Subcutaneous abdominal adipose tissue (tissue), 5 donors: ENCODE measurements around the gene NCBP2.

Experiments
- H3K27ac ChIP-seq: one replicate; pipeline ENCODE4 v1.7.0; 2013; ENCODE audit warnings: low read depth, mild to moderate bottlenecking, inconsistent platforms, low read length, moderate library complexity
- H3K27me3 ChIP-seq, 5 donors: one replicate each; pipeline ENCODE4 v1.7.0; 2013; ENCODE audit warnings: low read length in 5 of 5, inconsistent platforms in 1 of 5; ENCODE audit not compliant: control insufficient read depth in 5 of 5, insufficient read depth in 4 of 5
- H3K36me3 ChIP-seq, 5 donors: one replicate each; pipeline ENCODE4 v1.7.0; 2013; ENCODE audit warnings: low read length in 5 of 5; ENCODE audit not compliant: control insufficient read depth in 5 of 5, insufficient read depth in 5 of 5
- H3K4me1 ChIP-seq, 5 donors: one replicate each; pipeline ENCODE4 v1.7.0; 2013; ENCODE audit warnings: low read length in 5 of 5, mild to moderate bottlenecking in 3 of 5, moderate library complexity in 1 of 5; ENCODE audit not compliant: control insufficient read depth in 5 of 5, insufficient read depth in 5 of 5
- H3K4me3 ChIP-seq, 5 donors: one replicate each; pipeline ENCODE4 v1.7.0; 2013; ENCODE audit warnings: low read length in 5 of 5, low read depth in 1 of 5
- H3K9ac ChIP-seq, 5 donors: one replicate each; pipeline ENCODE4 v1.7.0; 2013; ENCODE audit warnings: low read length in 5 of 5, mild to moderate bottlenecking in 4 of 5, moderate library complexity in 3 of 5
- H3K9me3 ChIP-seq, 5 donors: one replicate each; pipeline ENCODE4 v1.7.0; 2013; ENCODE audit warnings: low read length in 5 of 5; ENCODE audit not compliant: control insufficient read depth in 5 of 5
- donor health status: healthy.
- donor health status: healthy.
- donor health status: healthy.
- donor health status: healthy.
- donor health status: healthy.

NCBP2 gene

DNA sequence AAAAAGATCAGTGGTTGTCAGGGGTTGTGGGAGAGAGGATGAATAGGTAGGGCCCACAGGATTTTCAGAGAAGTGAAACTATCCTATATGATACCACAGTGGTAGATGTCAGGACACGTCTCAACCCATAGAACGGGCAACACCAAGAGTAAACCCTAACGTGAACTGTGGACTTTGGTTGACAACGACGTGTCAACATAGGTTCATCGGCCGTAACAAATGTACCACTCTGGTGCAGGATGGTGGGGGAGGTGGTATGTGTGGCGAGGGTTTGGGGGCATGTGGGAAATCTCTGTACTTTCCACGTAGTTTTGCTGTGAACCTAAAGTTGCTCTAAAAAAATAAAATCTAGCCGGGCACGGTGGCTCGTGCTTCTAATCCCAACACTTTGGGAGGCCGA lies 39.3 kb upstream of the NCBP2 start:
- H3K4me1 ChIP-seq = peaks cover 0 to 12% (median 0%) of the 10 kb centered on the region in 5 donors
- no peak overlapping the region for H3K27ac ChIP-seq
- no peaks in the 10 kb centered on the region for H3K36me3 ChIP-seq
- H3K4me3 ChIP-seq = no peak overlapping the region
- H3K27me3 ChIP-seq = peaks cover 0 to 5% (median 0%) of the 10 kb centered on the region in 5 donors
- peaks cover 0 to 4% (median 3%) of the 10 kb centered on the region in 5 donors for H3K9me3 ChIP-seq
- H3K9ac ChIP-seq = no peak overlapping the region

DNA sequence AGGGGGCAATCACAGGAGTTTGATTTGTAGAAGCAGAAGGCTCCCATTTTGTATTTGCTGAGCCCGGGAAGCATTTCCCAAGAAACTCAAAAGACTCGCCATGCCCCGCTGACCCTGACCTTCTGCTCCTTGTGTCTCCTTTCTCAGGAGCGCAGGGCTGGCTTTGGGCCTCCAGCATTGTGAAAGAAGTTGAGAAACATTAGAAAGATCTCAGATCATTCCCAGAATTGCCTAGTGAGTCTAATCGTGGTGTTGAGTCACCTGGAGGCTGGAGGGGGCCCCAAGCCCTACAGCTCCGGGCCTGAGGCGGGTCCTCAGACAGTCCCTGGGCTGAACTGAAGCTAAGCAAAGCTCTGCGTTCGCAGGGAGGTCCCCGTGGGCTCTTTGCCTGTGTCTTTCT lies 37.2 kb upstream of the NCBP2 start:
- Histone ChIP-seq H3K4me1 (peaks cover 0 to 12% (median 0%) of the 10 kb centered on the region in 5 donors), H3K27me3 (no peaks in the 10 kb centered on the region), H3K9me3 (peaks cover 0 to 4% (median 3%) of the 10 kb centered on the region in 5 donors), H3K36me3 (no peaks in the 10 kb centered on the region), H3K9ac (no peak overlapping the region), H3K27ac (peak overlapping the region; percentile 40), H3K4me3 (no peak overlapping the region)

DNA sequence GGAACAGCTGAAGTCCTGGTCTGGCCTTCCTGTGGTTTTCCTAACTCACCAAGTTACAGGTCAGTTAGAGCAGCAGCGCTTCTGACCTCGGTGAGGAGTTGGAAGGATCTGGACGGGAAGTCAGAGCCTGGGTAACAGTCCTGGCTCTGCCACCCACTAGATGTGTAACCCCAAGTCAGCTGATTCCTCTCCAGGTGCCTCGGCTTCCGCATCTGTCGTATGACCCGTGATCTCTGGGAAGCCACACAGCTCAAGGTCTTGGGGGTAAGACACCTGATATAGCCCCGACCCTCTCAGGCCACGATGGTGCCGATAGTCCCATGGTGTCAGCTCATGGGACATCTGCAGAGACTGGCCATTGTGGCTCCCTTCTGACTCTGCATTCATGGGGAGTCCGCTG lies 34.6 kb upstream of the NCBP2 start:
- Histone ChIP-seq H3K4me1 (peaks cover 0 to 12% (median 0%) of the 10 kb centered on the region in 5 donors), H3K9ac (no peak overlapping the region), H3K27me3 (no peaks in the 10 kb centered on the region), H3K27ac (no peak overlapping the region), H3K4me3 (no peak overlapping the region), H3K9me3 (no peaks in the 10 kb centered on the region), H3K36me3 (no peaks in the 10 kb centered on the region)

DNA sequence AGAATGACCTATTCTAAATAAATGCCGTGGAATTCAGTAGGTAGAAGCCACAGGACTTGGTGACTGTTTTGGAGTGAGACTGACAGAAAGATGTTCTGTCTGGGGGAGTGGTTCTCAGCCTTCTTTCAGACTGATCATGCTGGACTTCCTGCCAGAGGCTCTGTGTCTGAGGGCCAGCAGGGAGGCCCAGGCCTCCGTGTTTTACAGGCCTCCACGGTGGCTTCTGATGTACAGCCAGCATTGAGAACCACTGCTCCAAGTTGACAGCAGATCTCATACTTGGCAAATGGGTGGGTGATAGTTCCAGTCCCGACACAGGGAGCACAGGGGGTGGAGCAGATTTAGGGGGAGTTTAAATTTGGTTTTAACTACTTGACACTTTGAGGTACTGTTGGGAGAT lies 33.0 kb upstream of the NCBP2 start:
- Histone ChIP-seq H3K27me3 (no peaks in the 10 kb centered on the region), H3K4me1 (peaks cover 0 to 12% (median 0%) of the 10 kb centered on the region in 5 donors), H3K36me3 (no peaks in the 10 kb centered on the region), H3K9ac (no peak overlapping the region), H3K27ac (no peak overlapping the region), H3K4me3 (no peak overlapping the region), H3K9me3 (no peaks in the 10 kb centered on the region)

DNA sequence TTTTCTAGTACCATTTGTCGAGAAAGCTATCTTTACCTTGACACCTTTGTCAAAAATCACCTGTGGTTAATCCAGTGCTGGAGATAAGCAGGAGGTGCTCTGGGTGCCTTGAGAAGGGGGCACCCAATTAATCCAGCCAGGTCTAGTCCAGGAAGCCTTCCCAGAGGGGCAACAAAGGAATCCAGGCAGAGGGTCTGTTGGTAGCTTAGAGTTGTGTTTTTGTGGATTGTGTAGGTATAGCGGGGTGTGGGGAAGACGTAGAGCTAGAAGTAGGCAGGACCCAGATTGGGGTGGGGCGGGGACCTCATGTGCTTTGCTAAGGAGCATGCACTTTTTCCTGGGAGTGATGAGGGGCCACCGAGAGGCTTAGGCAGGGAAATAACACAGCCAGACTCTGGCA lies 32.3 kb upstream of the NCBP2 start:
- Histone ChIP-seq H3K36me3 (no peaks in the 10 kb centered on the region), H3K4me3 (no peak overlapping the region), H3K27me3 (no peaks in the 10 kb centered on the region), H3K27ac (no peak overlapping the region), H3K9ac (no peak overlapping the region), H3K4me1 (peaks cover 0 to 10% (median 0%) of the 10 kb centered on the region in 5 donors), H3K9me3 (no peaks in the 10 kb centered on the region)

DNA sequence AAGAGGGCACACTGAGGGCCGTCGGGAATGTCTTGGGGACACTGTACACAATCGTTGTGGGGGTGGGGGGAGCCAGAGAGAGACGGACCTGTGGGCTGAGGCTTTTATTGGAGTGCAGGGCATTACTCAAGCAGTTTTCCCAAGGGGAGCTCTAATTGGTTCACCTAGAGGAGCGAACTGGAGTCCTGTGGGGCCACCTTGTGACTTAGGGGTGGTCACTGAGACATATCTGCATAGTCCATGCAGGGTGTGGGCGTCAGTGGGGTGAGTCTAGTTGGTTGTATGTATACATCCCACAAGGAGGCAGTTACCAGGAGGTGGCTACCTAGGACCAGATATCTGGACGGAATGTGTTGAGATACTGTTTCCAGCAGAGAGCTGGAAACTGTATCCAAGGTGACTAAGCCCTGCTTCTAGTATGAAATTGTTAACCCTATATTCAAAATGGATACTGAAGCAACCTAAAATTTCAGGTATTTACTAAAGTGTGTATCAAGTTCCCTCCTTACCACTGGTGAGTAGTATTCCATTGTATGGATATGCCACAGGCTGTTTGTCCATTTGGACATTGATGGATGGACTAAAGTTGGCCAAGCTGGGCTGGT lies 28.9 kb upstream of the NCBP2 start:
- Histone ChIP-seq H3K4me3 (no peak overlapping the region), H3K9ac (no peak overlapping the region), H3K9me3 (no peaks in the 10 kb centered on the region), H3K4me1 (peaks cover 2 to 21% (median 11%) of the 10 kb centered on the region in 5 donors), H3K27ac (no peak overlapping the region), H3K36me3 (peaks cover 0 to 4% (median 0%) of the 10 kb centered on the region in 5 donors), H3K27me3 (no peaks in the 10 kb centered on the region)

DNA sequence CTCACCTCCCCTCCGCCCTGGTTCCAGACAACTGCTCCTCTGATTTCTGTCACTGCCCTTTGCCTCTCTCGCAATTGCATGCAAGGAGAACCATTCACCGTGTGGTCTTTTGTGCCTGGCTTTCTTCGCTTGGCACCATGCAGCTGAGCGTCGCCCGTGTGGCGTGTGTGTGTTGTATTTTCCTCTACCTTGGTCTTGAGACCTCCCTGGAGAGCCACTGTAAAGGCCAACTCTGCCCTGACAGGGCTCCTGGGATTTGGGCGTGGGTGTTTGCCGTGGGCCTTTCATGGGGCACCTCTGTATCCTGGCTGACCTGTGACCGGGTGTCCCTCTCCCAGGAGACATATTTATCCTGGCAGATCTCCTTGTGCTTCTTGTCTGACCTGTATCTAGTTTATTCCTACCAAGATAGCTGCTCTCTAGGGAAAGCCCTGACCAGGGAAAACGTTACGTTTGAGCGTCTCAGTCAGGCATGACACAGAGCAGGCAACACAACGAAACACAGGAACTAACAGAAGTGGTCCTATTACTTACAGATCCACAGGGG lies 28.3 kb upstream of the NCBP2 start:
- Histone ChIP-seq H3K27ac (no peak overlapping the region), H3K4me3 (no peak overlapping the region), H3K4me1 (peaks cover 2 to 21% (median 11%) of the 10 kb centered on the region in 5 donors), H3K9ac (no peak overlapping the region), H3K27me3 (no peaks in the 10 kb centered on the region), H3K9me3 (no peaks in the 10 kb centered on the region), H3K36me3 (peaks cover 0 to 4% (median 0%) of the 10 kb centered on the region in 5 donors)

DNA sequence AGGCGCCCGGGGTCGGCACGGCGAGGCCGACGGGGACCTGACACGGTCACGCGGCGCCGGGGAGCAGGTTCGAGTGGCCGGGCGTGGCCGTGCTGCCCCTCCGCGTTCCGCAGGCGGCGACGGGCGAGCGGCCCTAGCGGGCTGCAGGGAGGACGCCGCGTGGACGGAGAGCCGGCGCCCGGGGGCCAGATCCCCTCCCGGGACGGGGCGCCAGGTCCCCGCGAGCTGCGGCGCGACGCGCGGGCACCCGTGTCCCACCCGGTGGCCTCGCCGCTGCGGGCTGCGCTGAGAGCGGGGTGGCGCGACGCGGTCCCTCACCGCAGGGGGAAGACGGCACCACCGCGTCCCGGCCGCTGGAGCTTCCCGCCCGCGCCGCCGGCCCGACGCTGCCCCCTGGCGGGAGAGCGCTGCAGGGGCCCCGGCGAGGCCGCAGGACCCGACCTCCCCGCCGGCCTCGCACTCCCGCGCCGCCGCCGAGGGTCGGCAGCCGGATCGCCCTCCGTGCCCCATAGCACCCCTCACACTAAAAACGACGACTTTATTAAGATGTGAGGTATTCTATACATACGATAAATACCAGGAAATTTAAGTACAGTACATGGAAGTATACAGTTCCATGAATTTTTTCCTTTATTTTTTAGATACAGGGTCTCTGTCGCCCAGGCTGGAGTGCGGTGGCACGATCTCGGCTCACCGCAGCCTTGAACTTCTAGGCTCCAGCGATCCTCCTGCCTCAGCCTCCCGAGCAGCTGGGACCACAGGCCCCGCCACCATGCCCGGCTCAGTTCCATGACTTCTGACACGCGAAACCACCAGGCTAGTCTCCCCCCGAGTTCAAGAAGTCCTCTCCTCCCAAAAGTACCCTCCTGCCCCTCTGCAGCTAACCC lies 27.6 kb upstream of the NCBP2 start:
- Histone ChIP-seq H3K9me3 (no peaks in the 10 kb centered on the region), H3K9ac (peak overlapping the region in 1 of 5 donors; percentile 77), H3K27me3 (no peaks in the 10 kb centered on the region), H3K27ac (no peak overlapping the region), H3K4me1 (peaks cover 2 to 21% (median 11%) of the 10 kb centered on the region in 5 donors), H3K36me3 (peaks cover 0 to 4% (median 0%) of the 10 kb centered on the region in 5 donors), H3K4me3 (peak overlapping the region in 4 of 5 donors; percentile 75 to 84 (median 80))

DNA sequence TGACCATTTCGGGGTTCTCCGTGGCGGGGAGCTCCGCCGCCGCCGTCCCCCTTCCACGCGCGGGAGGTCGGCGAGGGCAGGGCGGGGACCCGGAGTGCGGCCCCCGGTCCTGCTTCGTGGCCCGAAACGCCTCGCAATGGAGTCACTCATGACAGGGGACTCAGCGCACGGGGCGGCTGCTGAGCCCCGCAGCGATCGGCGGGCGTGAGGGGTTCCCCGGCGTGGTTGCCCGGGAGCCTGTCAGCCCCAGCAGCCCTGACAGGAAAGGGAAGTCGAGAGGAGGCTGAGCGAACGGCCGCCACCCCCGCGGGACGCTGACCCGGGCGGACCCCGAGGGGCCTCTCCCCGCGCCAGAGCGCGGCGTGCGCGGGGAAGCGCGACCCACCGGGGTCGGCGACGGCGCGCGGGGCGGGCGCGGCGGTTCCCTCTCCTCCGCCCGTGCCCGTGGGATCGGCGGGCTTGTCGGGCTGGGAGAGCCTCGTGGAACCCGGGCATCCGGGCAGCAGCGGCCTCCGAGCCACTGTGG lies 26.9 kb upstream of the NCBP2 start:
- H3K36me3 ChIP-seq = peaks cover 0 to 4% (median 0%) of the 10 kb centered on the region in 5 donors
- peak overlapping the region in 4 of 5 donors; percentile 75 to 84 (median 80) for H3K4me3 ChIP-seq
- peak overlapping the region in 3 of 5 donors; percentile 74 to 77 (median 76) for H3K9ac ChIP-seq
- H3K4me1 ChIP-seq = peaks cover 2 to 21% (median 11%) of the 10 kb centered on the region in 5 donors
- H3K27me3 ChIP-seq = no peaks in the 10 kb centered on the region
- H3K9me3 ChIP-seq = no peaks in the 10 kb centered on the region
- peak overlapping the region; percentile 54 for H3K27ac ChIP-seq
